ENCODE measurements around the gene DMD.
"Not testable (repeated sequence)": the region's sequence is repeated elsewhere in the genome, so short reads cannot be mapped to it uniquely, and the experiment has no call there.

DMD gene

DNA sequence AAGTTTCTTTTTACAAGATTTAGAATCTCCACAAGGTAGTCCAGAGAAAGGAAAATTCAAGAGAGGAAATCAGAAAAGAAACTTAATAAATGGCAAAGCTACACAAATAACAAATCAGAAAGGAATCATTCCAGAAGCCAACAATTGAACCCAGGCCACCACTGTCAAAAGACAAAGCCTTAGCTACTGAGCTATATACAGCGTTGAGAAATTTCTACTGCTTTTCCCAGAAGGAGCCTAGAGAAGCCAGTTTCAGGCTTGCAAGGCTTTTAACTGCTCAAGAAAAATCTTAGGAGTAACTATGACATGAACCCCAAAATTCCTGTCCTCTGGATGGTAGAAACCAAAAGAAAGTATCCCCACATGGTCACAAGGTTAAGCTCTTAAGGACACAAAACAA is 129.0 kb downstream of the DMD start:
- no peaks in the 10 kb centered on the region for H3K36me3 ChIP-seq (ENCODE audit: insufficient read depth, low read length)
- no peaks in the 10 kb centered on the region for H3K27me3 ChIP-seq (ENCODE audit: insufficient read depth, low read length, poor library complexity)
- H3K4me2 ChIP-seq (ENCODE audit: insufficient read depth, low read length), result no peak overlapping the region
- TF ChIP-seq, protein P1, sequence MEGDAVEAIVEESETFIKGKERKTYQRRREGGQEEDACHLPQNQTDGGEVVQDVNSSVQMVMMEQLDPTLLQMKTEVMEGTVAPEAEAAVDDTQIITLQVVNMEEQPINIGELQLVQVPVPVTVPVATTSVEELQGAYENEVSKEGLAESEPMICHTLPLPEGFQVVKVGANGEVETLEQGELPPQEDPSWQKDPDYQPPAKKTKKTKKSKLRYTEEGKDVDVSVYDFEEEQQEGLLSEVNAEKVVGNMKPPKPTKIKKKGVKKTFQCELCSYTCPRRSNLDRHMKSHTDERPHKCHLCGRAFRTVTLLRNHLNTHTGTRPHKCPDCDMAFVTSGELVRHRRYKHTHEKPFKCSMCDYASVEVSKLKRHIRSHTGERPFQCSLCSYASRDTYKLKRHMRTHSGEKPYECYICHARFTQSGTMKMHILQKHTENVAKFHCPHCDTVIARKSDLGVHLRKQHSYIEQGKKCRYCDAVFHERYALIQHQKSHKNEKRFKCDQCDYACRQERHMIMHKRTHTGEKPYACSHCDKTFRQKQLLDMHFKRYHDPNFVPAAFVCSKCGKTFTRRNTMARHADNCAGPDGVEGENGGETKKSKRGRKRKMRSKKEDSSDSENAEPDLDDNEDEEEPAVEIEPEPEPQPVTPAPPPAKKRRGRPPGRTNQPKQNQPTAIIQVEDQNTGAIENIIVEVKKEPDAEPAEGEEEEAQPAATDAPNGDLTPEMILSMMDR (IDR thresholded peaks at IDR 0.05; ENCODE audit: borderline replicate concordance, extremely low read depth, low read length, poor library complexity, severe bottlenecking), result no peak
- TF ChIP-seq EZH2 (IDR thresholded peaks at IDR 0.05; ENCODE audit: borderline replicate concordance, low read depth, low read length, severe bottlenecking), result no peak
- no peaks in the 10 kb centered on the region for H3K9me3 ChIP-seq (ENCODE audit: insufficient read depth, low read length, severe bottlenecking)
- no peaks in the 10 kb centered on the region for H3K79me2 ChIP-seq (ENCODE audit: insufficient read depth, low read length)
- no peaks in the 10 kb centered on the region for H4K20me1 ChIP-seq (ENCODE audit: insufficient read depth, low read length)
- H3K4me3 ChIP-seq (ENCODE audit: low read depth in 1 of 2, low read length in 2 of 2), result no peak overlapping the region
- no peak overlapping the region for H3K9ac ChIP-seq (ENCODE audit: low read depth, low read length)
- H3K4me1 ChIP-seq (ENCODE audit: insufficient read depth, low read length), result no peaks in the 10 kb centered on the region
- H2AFZ ChIP-seq (ENCODE audit: low read depth, low read length), result no peak overlapping the region
- DNase-seq (no peak), ATAC-seq (ENCODE audit: insufficient read depth, low read depth) (no peak)
- H3K27ac ChIP-seq (ENCODE audit: low read length), result no peak overlapping the region

DNA sequence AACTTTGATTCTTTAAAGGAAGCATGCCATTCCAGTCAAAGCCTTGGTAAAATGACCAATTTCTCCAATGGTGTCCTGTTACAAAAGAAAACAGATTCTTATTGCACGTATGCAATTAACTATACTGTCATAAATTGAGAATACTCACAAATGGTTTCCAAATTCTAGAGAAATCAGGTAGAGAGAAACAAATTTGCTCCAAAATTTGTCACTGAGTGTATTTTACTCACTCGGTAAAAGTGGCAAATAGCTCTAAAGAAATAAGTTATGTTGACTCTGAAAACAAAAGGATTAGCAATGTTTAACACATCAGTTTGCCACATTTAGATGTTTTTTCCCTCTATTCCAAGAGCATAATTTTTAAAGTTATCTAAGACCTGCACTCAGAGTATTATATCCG is 133.1 kb downstream of the DMD start:
- no peak for TF ChIP-seq EZH2 (IDR thresholded peaks at IDR 0.05; ENCODE audit: borderline replicate concordance, low read depth, low read length, severe bottlenecking)
- TF ChIP-seq, protein P1 (IDR thresholded peaks at IDR 0.05; ENCODE audit: borderline replicate concordance, extremely low read depth, low read length, poor library complexity, severe bottlenecking), result no peak
- Histone ChIP-seq H3K4me2 (ENCODE audit: insufficient read depth, low read length) (no peak overlapping the region), H3K27me3 (ENCODE audit: insufficient read depth, low read length, poor library complexity) (no peaks in the 10 kb centered on the region), H3K27ac (ENCODE audit: low read length) (no peak overlapping the region), H4K20me1 (ENCODE audit: insufficient read depth, low read length) (no peaks in the 10 kb centered on the region), H3K4me1 (ENCODE audit: insufficient read depth, low read length) (no peaks in the 10 kb centered on the region), H3K36me3 (ENCODE audit: insufficient read depth, low read length) (no peaks in the 10 kb centered on the region), H3K9ac (ENCODE audit: low read depth, low read length) (no peak overlapping the region), H3K4me3 (ENCODE audit: low read depth in 1 of 2, low read length in 2 of 2) (no peak overlapping the region), H3K79me2 (ENCODE audit: insufficient read depth, low read length) (no peaks in the 10 kb centered on the region), H3K9me3 (ENCODE audit: insufficient read depth, low read length, severe bottlenecking) (no peaks in the 10 kb centered on the region), H2AFZ (ENCODE audit: low read depth, low read length) (no peak overlapping the region)
- no peak for ATAC-seq (ENCODE audit: insufficient read depth, low read depth)
- DNase-seq, result no peak

DNA sequence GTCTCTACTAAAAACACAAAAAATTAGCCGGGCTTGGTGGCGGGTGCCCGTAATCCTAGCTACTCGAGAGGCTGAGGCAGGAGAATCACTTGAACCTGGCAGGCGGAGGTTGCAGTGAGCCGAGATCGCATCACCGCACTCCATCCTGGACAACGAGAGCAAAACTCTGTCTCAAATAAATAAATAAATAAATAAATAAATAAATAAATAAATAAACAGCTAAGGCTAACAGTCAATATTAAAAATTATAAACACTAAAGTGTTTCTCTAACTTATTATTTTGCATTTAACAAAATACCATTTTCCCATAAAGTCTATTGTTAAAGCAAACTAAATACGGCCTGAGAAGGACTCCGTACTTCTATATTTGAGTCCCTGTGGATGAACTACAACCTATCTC is 137.7 kb downstream of the DMD start:
- not testable (repeated sequence) for H2AFZ ChIP-seq (ENCODE audit: low read depth, low read length); H4K20me1 ChIP-seq (ENCODE audit: insufficient read depth, low read length); H3K36me3 ChIP-seq (ENCODE audit: insufficient read depth, low read length); H3K9me3 ChIP-seq (ENCODE audit: insufficient read depth, low read length, severe bottlenecking); DNase-seq; ATAC-seq (ENCODE audit: insufficient read depth, low read depth); H3K4me2 ChIP-seq (ENCODE audit: insufficient read depth, low read length); H3K27me3 ChIP-seq (ENCODE audit: insufficient read depth, low read length, poor library complexity); H3K4me3 ChIP-seq (ENCODE audit: low read depth in 1 of 2, low read length in 2 of 2); H3K4me1 ChIP-seq (ENCODE audit: insufficient read depth, low read length); H3K27ac ChIP-seq (ENCODE audit: low read length); H3K79me2 ChIP-seq (ENCODE audit: insufficient read depth, low read length); H3K9ac ChIP-seq (ENCODE audit: low read depth, low read length)

DNA sequence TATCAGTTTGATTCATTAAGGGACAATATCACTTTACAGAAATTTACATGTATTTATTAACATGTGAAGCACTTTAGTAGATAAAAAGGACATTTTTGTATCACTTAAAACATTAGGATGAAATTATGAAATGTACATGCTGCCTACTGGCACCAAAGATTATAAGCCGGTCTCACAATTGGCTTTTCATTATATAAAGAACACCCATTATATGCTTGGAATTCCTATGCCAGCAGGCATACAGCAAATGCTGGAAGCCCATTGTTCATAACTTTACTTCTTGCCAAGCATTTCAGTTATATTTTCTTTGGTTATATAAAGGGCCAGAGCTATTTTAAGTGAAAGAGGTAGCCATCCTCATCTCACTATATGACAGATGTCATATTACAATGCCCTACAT is 145.9 kb downstream of the DMD start:
- ATAC-seq (ENCODE audit: insufficient read depth, low read depth) (no peak), DNase-seq (no peak)
- no peaks in the 10 kb centered on the region for H3K4me1 ChIP-seq (ENCODE audit: insufficient read depth, low read length)
- no peaks in the 10 kb centered on the region for H4K20me1 ChIP-seq (ENCODE audit: insufficient read depth, low read length)
- H3K9me3 ChIP-seq (ENCODE audit: insufficient read depth, low read length, severe bottlenecking), result no peaks in the 10 kb centered on the region
- H3K27ac ChIP-seq (ENCODE audit: low read length), result no peak overlapping the region
- TF ChIP-seq, protein P1 (IDR thresholded peaks at IDR 0.05; ENCODE audit: borderline replicate concordance, extremely low read depth, low read length, poor library complexity, severe bottlenecking), result no peak
- TF ChIP-seq EZH2 (IDR thresholded peaks at IDR 0.05; ENCODE audit: borderline replicate concordance, low read depth, low read length, severe bottlenecking), result no peak
- H3K4me2 ChIP-seq (ENCODE audit: insufficient read depth, low read length), result no peak overlapping the region
- no peaks in the 10 kb centered on the region for H3K79me2 ChIP-seq (ENCODE audit: insufficient read depth, low read length)
- H2AFZ ChIP-seq (ENCODE audit: low read depth, low read length), result no peak overlapping the region
- no peaks in the 10 kb centered on the region for H3K27me3 ChIP-seq (ENCODE audit: insufficient read depth, low read length, poor library complexity)
- H3K36me3 ChIP-seq (ENCODE audit: insufficient read depth, low read length), result no peaks in the 10 kb centered on the region
- no peak overlapping the region for H3K4me3 ChIP-seq (ENCODE audit: low read depth in 1 of 2, low read length in 2 of 2)
- H3K9ac ChIP-seq (ENCODE audit: low read depth, low read length), result no peak overlapping the region

Measured in DND-41 (cell line).